Glutamatergic neuron (in vitro differentiated cells): ENCODE measurements around the gene STRA6. TPM values are rescaled to one million over a fixed set of nuclear protein-coding genes. Genes with fewer than 3 reads are reported as not detected.

ENCODE experiments used
- DNase-seq: peaks from one replicate; pipeline ENCODE4 v3.0.0; 2022
- H3K27ac Mint-ChIP-seq: one replicate; pipeline ENCODE4 v1.8.0; 2020; ENCODE audit warnings: mild to moderate bottlenecking, mixed read lengths, inconsistent platforms; ENCODE audit not compliant: unreplicated experiment
- H3K27me3 Mint-ChIP-seq: one replicate; pipeline ENCODE4 v1.8.0; 2020; ENCODE audit warnings: mild to moderate bottlenecking, moderate library complexity, mixed read lengths, inconsistent platforms; ENCODE audit not compliant: unreplicated experiment
- H3K36me3 Mint-ChIP-seq: one replicate; pipeline ENCODE4 v1.8.0; 2020; ENCODE audit warnings: mild to moderate bottlenecking, mixed read lengths, inconsistent platforms; ENCODE audit not compliant: unreplicated experiment
- H3K4me1 Mint-ChIP-seq: one replicate; pipeline ENCODE4 v1.8.0; 2020; ENCODE audit warnings: mild to moderate bottlenecking, low read depth, mixed read lengths, inconsistent platforms; ENCODE audit not compliant: unreplicated experiment
- H3K4me3 Mint-ChIP-seq: one replicate; pipeline ENCODE4 v1.8.0; 2020; ENCODE audit warnings: mild to moderate bottlenecking, mixed read lengths, inconsistent platforms; ENCODE audit not compliant: unreplicated experiment
- H3K9me3 Mint-ChIP-seq: one replicate; pipeline ENCODE4 v1.8.0; 2020; ENCODE audit warnings: mild to moderate bottlenecking, moderate library complexity, mixed read lengths, inconsistent platforms; ENCODE audit not compliant: unreplicated experiment
- total RNA-seq: library from RNA; stranded (reverse); fragmentation: NEBNext Ultra II Directional; extraction: Animal tissue kit (Norgen Biotek cat#: 25700); gene quantifications from one replicate; pipeline ENCODE4 v1.2.1, GENCODE V29; 2021; ENCODE audit not compliant: unreplicated experiment
- TF ChIP-seq, protein P1 (sequence below): fragments of 200-600 bp; sonication (generic); IDR thresholded peaks from one replicate; pipeline ENCODE4 v1.5.0; 2021; ENCODE audit not compliant: partially characterized antibody, unreplicated experiment

STRA6 gene
- total RNA-seq, 1 donor from 2014 or later = 8.4 TPM

DNA sequence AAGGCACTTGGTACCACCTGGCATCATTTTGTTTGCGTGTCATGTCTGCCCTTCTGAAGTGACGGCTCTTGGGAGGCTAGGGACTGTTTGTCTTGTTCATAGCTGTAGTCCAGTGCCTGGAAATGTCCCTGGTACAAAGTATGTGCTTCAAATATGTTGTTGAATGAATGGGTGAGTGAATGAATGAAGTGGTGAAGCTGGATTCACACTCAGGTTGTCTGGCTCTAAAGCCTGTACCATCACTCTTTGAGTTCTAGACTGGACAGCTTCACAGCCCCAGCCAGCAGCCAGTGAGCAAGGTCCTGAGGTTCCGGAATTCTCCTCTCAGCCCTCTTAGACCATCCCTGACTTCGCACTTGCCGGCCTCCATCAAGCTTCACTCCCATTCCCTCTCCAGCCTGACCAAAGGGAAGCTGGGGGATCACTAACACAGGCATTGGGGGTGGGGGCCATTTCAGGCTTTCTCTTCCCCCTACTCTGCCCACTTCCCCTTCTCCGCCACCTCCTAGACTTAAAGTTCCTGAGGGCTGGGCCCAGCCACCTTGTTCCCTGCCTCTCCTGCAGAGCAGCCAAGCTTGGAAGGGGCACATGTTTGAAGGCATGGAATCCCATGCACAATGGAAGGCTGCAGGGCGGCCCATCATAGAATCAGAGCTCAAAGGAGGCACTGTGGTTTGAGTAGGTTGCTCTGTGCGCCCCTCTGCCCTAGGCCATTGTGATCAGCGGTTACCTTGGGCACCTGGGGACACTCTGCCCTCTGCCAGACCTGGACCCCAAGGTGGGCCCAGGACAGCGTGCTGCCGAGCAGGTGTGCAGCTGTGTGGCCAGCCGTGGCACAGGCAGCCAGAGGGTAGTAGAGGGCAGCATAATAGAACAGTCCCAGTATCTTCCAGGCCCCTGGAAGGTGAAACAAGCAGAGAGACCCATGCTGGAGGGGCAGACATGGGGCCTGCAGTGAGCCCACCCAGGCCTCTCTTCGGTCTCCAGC is 7.7 kb downstream of the STRA6 start:
- Mint-ChIP-seq H3K4me3 (no peak overlapping the region), H3K36me3 (no peaks in the 10 kb centered on the region), H3K9me3 (peaks cover 7% of the 10 kb centered on the region), H3K4me1 (peaks cover 13% of the 10 kb centered on the region), H3K27ac (no peak overlapping the region), H3K27me3 (peaks cover 8% of the 10 kb centered on the region)
- TF ChIP-seq, protein P1, sequence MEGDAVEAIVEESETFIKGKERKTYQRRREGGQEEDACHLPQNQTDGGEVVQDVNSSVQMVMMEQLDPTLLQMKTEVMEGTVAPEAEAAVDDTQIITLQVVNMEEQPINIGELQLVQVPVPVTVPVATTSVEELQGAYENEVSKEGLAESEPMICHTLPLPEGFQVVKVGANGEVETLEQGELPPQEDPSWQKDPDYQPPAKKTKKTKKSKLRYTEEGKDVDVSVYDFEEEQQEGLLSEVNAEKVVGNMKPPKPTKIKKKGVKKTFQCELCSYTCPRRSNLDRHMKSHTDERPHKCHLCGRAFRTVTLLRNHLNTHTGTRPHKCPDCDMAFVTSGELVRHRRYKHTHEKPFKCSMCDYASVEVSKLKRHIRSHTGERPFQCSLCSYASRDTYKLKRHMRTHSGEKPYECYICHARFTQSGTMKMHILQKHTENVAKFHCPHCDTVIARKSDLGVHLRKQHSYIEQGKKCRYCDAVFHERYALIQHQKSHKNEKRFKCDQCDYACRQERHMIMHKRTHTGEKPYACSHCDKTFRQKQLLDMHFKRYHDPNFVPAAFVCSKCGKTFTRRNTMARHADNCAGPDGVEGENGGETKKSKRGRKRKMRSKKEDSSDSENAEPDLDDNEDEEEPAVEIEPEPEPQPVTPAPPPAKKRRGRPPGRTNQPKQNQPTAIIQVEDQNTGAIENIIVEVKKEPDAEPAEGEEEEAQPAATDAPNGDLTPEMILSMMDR = no peak
- DNase-seq = no peak

DNA sequence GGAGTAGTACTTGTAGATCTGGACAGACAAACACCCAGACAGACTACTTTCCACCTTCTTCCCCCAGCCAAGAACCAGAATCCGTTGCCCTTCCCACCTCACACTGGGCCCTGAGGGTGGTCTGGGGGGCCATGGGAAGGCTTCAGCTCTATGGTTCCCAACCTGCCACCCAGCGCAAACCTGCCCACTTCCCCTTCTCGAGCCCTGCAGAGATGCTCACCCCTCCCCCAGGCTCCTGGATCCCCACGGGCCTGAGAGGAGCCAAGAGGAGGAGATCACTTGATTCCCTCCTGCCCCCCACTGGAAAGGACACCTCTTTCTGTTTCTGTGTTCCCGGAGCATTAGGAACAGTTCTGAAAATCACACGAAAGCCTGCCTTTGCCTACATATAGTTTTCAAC is 8.7 kb downstream of the STRA6 start:
- Mint-ChIP-seq H3K4me3 (no peak overlapping the region), H3K4me1 (peaks cover 13% of the 10 kb centered on the region), H3K36me3 (no peaks in the 10 kb centered on the region), H3K27ac (no peak overlapping the region), H3K27me3 (peaks cover 8% of the 10 kb centered on the region), H3K9me3 (peaks cover 7% of the 10 kb centered on the region)
- TF ChIP-seq, protein P1 = no peak
- DNase-seq = no peak

DNA sequence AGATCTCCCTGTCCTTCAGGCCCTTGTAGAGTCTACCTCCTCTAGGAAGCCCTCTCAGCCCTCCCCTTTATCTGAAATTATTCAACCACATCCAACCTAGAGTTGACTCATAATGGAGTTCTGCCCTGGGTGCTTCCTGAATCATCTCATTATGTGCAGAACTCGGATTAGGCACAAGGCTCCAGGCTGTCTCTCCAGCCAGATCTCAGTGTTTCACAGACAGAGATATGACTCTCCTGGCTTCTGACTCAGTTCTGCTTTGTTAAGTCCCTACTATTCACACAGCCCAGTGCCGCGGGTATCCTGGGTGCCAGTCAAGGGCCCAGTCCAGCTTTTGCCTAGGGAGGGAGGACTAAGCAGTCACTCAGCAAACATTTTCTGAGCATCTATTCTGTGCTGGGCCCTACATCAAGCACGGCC is 9.3 kb downstream of the STRA6 start:
- Mint-ChIP-seq H3K9me3 (peaks cover 5% of the 10 kb centered on the region), H3K27me3 (peaks cover 8% of the 10 kb centered on the region), H3K4me1 (peaks cover 13% of the 10 kb centered on the region), H3K27ac (no peak overlapping the region), H3K4me3 (no peak overlapping the region), H3K36me3 (no peaks in the 10 kb centered on the region)
- no peak for DNase-seq
- TF ChIP-seq, protein P1 = no peak

DNA sequence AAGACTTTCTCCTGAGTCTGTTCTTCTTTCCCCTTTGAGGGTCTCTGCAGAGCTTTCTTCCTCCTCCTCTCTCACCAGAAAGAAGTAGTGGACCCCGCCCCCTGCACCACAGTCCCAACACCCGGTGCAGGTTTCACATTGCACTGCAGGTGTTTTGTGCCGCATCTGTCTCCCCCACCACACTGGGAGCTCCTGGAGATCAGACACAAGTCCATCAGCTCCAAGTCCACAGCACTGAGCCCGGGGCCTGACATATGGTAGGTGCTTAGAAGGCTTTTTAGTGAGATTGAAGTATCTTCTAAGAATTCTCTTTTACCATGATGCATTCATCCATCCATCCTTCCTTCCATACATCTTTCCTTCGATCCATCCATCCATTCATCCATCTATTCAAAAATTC is 9.8 kb downstream of the STRA6 start:
- H3K27ac Mint-ChIP-seq = no peak overlapping the region

DNA sequence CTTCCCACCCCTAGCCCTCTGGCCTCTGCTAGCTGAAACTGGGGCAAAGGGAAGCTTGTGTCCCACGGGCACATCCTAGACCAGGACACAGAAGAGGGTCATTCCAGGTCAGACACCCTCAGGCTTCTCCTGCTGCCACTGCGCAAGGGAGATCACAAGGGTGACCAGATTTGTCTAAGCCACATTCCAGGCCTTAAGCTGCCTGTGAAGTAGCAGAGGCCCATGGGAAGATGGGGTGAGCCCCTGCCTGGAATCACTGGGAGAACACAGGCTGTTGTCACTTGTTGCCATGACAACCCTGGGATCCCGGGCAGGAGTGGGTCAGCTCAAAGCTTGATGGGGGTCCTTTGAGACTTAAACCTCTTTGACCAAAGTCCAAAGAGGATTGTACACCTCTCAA is 10.8 kb downstream of the STRA6 start:
- no peak overlapping the region for H3K4me3 Mint-ChIP-seq
- no peak overlapping the region for H3K27ac Mint-ChIP-seq
- H3K27me3 Mint-ChIP-seq = peaks cover 8% of the 10 kb centered on the region
- H3K36me3 Mint-ChIP-seq = no peaks in the 10 kb centered on the region
- TF ChIP-seq, protein P1 = no peak
- no peak for DNase-seq
- H3K4me1 Mint-ChIP-seq = peaks cover 16% of the 10 kb centered on the region
- H3K9me3 Mint-ChIP-seq = peaks cover 5% of the 10 kb centered on the region

More for the DNA sequence above, 9.8 kb downstream of the STRA6 start:
- peaks cover 8% of the 10 kb centered on the region for H3K27me3 Mint-ChIP-seq
- TF ChIP-seq, protein P1 = no peak
- peak overlapping the region; percentile 21 for H3K4me3 Mint-ChIP-seq
- peaks cover 5% of the 10 kb centered on the region for H3K9me3 Mint-ChIP-seq
- DNase-seq = no peak
- H3K4me1 Mint-ChIP-seq = peaks cover 13% of the 10 kb centered on the region
- H3K36me3 Mint-ChIP-seq = no peaks in the 10 kb centered on the region
